Measurements from ENCODE around the gene SLC22A4.

The SLC22A4 gene

DNA sequence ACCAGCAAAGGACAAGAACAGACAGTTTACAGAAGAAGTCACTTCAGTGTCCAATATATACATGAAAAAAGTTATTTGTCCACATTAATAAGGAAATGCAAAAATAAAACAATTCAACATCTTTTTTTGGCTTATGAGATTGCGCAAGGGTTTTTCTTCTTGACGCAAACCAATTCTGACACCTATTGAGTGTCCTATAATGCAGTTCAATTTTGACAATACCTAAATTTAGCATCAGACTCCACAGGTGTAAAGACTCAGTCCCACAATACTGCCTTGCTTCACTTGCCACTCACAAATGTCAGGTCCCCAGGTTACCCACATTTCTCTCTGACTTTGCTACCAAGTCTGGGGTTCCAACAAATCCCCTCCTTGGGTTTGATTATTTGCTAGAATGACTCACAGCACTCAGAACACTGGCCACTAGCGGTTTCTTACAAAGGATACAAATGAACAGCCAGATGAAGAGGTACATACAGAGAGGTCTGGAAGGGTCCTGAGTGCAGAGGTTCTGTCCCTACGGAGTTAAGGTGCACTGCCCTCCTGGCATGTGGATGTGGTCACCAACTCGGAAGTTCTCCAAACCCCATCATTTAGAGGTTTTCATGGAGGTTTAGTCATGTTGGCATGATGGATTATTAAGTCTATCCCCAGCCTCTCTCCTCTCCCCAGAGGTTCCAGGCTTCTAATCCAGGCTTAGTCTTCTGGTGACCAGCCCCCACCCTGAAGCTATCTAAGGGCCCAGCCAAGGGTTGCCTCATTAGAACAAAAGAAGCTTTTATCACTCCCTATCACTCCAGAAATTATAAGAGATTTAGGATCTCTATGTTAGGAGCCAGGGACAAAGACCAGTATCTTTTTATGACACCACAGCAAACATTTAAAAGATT is 48.3 kb downstream of the SLC22A4 start:
- DNase-seq (ENCODE audit: low read depth) = no peak

DNA sequence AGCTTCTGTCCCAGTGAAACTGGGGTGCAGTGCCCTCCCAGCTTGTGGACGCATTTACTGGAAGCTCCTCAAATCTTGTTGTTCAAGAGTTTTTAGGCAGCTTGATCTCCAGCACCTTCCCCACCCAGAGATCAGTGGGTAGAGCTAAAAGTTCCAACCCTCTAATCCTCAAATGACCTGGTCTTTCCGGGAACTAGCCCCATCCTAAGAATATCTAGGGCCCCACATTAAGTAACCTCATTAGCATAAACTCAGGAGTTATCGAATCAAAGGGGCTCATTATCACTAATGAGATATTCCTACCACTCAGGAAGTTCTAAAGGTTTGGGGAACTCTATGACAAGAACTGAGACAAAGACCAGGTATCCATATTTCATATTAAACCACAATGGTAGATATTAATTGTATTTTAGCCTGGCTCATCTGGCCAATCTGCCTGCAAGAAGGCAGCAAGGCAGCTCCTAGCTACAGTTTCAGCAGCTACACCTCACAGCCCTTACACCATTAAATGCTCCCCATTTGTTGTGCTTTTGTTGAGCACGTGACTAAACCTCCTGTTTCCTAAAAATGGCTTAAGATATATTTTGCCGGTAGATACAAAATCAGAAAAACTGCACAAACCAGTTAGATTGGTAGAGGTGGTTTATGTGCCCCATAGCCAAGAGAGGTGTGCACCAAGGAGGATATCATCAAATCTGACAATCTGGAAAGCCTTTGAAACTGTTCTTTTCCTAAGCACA is 50.8 kb downstream of the SLC22A4 start:
- no peak for DNase-seq (ENCODE audit: low read depth)

DNA sequence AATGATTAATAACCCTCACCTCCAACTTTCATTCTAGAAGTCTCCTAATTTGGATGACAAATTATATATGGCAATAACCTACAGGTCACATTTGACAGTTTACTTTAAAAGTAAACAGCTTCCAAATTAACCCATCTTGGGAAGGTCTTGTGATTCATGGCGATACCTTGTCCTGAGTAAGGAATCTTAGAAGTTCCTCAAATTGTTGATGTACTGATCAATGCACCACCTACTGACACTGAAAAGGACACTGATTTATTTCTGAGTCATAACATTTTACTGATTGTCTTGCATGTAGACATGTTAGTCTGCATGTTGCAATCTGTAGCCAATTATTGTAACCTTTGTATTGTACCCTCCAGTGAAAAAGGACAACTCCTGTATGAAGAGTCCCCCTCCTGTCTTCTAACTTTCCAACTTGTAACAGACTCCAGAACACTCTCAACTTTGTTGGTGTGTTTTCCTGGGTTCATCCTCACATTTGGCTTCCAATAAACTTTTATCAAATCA is 59.3 kb downstream of the SLC22A4 start:
- DNase-seq (ENCODE audit: low read depth) = no peak

DNA sequence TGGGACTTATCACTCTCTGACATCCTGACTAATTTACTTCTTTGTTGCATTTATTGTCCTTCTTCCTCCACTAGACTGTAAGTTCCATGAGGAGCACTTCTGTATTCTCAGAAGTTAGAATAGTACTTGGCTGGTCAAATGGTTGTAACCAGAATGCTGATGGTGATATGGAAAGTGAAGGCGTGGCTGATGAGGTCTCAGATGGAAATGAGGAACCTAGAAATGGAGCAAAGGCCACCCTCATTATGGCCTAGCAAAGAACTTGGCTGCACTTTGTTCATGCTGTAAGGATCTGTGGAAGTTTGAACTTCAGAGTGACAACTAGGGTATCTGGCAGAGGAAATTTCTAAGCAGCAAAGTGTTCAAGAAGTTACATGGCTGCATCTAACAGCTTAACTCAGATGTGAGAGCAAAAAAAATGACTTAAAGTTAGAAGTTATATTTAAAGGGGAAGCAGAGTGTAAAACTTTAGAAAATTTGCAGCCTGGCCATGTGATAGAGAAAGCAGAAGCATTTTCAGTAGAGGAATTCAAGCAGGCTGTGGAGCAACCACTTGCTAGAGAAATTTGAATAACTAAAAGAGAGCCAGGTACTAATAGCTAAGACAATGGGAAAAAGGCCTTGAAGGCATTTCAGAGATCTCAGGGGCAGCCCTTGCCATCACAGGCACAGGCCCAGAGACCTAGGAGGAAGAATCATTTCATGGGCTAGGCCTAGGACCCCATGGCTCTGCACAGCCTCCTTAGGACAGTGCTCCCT is 60.4 kb downstream of the SLC22A4 start:
- DNase-seq (ENCODE audit: low read depth) = no peak

DNA sequence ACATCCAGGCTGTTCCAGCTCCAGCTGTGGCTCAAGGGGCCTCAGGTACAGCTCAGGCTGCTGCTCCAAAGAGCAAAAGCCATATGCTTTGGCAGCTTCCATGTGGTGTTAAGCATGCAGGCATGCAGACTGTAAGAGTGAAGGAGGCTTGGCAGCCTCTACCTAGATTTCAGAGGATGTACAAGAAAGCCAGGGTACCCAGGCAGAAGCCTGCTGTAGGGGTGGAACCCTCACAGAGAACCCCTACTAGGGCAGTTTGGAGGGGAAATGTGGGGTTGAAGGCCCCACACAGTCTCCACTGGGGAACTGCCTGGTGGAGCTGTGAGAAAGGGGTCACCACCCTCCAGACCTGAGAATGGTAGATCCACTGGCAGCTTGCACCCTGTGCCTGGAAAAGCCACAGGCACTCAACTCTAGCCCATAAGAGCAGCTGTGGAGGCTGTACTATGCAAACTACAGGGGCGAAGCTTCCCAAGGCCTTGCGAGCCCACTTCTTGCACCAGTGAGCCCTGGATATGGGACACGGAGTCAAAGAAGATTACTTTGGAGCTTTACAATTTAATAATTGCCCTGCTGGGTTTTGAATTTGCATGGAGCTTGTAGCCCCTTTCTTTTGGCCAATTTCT is 61.1 kb downstream of the SLC22A4 start:
- no peak for DNase-seq (ENCODE audit: low read depth)

DNA sequence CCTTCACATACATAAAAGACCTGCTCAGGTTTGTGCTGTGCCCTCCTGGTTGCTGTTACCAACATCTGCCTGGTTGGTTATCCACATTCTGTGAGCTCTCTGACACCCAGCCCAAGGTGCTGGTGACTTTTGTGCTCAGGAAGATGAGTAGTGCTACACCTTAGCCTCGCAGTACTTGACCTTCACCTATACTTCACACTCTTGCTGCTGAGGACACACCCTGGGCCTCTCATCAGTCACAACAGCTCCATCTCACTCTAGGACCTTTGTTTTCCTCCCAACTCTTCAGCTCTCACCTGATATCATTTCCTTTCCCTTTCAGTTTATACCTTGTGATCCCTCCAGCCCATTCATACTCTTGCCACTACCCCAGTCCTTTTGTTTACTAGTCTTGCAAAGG is 64.6 kb downstream of the SLC22A4 start:
- no peak for DNase-seq (ENCODE audit: low read depth)

DNA sequence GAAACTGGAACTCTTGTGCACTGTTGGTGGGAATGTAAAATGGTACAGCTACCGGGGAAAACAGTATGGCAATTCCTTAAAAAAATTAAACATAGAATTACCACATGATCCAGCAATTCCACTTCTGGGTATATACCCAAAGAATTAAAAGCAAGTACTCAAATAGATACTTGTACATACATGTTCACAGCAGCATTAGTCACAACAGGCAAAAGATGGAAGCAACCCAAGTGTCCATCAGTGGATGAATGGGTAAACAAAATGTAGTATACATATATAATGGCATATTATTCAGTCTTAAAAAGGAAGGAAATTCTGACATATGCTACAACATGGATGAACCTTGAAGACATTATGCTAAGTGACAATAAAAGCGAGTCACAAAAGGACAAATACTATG is 67.9 kb downstream of the SLC22A4 start:
- DNase-seq (ENCODE audit: low read depth) = no peak

DNA sequence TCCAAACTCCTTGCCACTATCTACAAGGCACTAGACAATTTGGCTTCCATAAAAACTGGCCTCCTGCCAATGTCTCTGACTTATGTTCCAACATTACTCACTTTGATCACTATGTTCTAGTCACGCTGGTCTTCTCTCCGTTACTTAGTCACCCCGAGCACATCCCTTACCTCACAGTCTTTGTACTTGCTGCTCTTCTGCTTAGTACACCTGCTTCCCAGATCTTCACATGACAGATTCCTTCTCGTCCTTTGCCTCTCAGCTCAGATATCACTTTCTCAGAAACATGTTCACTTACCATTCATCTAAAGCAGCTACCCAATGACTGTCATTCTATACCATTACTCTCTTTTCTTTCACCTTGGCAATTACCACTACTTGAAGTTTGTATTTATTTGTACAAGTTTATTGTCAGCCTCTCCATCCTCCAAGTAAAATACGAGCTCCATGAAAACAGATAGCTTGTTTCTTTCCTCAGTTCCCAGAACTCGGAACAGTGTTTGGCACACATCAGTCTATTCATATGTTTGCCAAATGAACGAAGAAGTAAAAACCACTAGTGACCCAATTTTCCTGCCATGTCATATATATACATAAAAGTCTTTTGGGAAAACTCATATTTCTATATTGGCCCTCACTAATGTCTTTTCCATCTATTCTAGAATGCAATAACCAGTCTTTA is 69.4 kb downstream of the SLC22A4 start:
- DNase-seq (ENCODE audit: low read depth) = no peak

DNA sequence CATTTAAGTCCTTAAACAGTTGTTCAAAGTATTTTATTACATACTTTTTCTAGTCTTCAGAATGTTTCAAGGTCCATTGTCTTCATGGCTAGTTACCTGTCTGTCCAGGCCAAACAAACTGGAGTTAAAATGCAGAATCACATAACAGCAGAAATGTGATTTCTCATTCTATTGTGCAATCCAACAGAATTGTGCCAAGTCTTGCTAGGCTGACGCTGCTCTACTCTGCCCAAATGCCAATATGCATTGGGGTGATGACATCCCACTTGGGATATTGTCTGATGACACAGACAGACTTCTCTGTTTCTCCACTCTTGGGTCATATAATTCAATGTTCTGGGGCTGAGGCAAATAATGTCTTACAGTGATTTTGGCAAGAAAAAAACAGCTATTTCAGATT is 70.1 kb downstream of the SLC22A4 start:
- DNase-seq (ENCODE audit: low read depth) = no peak

DNA sequence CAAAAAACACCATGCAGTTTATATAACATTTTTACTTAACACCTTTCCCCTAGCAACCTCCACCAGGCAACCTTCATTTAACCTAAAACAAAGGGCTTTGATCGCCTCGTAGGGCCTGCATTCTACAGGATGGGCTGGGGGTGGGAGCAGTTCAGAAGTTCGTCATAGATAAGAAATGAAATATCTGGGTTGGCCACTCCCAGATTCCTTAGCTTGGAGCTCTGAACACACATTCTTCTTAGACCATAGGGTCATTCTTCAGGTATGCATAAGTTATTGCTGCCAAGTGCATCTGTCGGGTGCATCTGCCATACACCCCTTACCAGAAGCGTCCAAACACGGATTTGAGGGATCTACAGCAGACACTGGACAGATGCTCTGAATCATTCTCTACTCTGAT is 71.0 kb downstream of the SLC22A4 start:
- no peak for DNase-seq (ENCODE audit: low read depth)

DNA sequence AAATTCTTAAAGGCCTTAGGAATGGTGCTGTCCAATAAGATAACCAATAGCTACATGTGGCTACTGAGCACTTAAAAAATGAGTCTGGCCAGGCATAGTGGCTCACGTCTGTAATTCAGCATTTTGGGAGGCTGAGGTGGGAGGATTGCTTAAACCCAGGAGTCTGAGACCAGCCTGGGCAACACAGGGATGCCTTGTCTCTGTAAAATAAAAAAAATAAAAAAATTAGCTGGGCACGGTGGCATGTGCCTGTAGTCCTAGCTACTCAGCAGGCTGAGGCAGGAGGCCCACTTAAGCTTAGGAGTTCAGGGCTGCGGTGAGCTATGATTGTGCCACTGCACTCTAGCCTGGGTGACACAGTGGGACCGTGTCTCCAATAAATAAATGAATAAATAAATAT is 74.0 kb downstream of the SLC22A4 start:
- no peak for DNase-seq (ENCODE audit: low read depth)

DNA sequence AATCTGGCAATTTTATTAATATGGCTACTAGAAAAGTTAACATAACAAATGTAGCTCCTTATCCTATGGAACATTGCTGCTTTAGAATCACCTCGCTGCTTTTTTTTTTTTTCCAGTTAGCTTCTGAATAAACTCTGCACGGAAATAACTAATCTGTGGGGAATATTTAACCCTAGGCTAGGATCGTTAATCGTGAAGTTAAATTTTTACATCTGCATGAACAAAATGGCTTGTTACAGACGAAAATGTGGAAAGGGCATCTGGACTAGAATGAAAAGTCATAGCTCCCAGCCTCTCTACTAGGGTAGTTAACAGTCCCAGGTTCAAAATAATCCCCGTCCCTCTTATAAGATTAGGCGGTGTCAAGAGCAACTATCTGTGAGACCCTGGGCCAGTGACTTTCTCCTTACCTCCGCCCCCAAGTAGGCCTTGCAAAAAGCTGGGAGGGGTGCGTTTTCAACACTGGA is 74.8 kb downstream of the SLC22A4 start:
- no peak for DNase-seq (ENCODE audit: low read depth)

DNA sequence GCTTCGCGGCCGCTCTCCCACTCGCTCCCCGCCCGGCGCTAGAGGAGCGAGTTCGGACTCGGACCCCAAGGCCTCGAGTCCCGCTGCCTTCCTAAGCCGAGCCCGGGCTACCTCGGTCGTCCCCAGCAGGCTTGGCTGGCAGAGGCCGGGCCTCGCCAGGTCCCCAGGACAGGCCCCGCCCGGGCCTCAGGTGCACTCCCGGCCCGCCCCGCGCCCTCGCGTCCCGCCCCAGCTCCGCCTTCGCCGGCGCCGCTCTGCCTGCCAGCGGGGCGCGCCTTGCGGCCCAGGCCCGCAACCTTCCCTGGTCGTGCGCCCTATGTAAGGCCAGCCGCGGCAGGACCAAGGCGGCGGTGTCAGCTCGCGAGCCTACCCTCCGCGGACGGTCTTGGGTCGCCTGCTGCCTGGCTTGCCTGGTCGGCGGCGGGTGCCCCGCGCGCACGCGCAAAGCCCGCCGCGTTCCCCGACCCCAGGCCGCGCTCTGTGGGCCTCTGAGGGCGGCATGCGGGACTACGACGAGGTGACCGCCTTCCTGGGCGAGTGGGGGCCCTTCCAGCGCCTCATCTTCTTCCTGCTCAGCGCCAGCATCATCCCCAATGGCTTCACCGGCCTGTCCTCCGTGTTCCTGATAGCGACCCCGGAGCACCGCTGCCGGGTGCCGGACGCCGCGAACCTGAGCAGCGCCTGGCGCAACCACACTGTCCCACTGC is 75.4 kb downstream of the SLC22A4 start, which contains the start of gene SLC22A5:
Gene SLC22A5, plus strand, starts transcription at position 237 of the 707 bp plus-strand sequence. Its CDS starts 263 bp downstream, at position 500.
- DNase-seq (ENCODE audit: low read depth) = peak; percentile 54

DNA sequence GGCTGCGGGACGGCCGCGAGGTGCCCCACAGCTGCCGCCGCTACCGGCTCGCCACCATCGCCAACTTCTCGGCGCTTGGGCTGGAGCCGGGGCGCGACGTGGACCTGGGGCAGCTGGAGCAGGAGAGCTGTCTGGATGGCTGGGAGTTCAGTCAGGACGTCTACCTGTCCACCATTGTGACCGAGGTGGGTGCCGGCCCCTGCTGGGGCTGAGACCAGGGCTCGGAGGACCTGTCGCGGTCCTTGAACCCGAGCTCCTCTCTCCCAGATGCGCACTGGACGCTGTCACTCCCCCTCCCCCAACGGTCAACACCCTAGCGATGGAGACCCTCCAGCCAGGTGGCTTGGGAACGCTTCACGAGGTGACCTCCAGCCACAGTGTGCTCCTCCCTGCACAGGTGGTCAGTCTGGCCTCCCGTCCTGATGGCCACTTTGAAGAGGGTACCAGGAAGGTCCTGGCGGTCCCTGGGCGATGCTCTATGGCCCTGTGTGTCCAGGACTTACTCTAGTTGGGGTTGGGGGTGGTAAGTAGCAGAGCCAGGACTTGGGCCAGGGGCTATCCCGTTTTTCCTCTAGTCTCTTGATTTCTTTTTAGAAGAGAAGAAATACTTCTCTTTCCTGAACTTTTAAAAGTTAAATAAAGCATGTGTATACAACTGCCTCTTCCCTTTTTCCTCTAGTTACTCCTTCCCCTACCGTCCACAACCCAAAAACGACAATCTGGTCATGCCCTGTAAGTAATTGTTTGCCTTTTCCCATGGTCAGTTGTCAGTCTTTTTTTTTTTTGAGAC is 76.2 kb downstream of the SLC22A4 start:
- DNase-seq (ENCODE audit: low read depth) = no peak

DNA sequence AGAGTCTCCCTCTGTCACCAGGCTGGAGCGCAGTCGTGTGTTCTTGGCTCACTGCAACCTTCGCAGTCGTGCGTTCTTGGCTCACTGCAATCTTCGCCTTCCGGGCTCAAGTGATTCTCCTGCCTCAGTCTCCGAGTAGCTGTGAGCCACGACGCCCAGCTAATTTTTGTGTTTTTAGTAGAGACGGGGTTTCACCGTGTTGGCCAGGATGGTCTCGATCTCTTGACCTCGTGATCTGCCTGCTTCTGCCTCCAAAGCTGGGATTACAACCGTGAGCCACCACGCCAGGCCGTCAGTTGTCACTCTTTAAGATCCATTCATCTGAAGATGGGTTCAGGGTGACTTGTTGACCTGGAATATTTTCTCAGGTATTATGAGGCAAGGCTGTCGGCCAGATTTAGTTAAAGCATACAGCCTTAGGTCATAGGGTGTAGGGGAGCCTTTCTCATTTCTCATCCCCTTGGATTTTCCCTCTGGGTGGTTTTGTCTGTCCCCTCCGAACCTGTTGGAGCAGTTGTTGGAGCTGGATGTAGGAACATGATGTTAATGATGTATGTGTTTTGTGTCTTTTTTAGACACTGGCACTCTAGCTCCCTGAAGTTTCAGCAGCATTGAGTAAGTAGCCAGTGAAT is 76.9 kb downstream of the SLC22A4 start:
- DNase-seq (ENCODE audit: low read depth) = no peak

DNA sequence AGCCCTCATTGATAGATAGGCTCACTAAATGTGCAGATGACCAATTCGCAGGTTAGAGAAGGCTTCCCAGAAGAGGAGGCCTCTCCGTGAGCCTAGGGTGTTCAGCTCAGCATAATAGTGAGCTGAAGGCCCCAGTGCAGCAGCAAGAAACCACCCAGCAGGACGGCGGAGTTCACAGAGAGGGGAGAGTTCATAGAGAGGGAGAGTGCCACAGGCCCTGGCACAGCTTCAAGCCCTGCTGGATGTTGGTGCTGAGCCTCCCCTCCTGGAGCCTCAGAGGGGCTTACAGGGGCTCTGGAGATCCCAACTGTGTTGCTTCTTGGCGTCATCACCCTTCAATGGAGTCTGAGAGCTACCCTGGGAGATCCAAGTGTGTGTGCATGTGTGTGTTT is 77.4 kb downstream of the SLC22A4 start:
- DNase-seq (ENCODE audit: low read depth) = no peak

DNA sequence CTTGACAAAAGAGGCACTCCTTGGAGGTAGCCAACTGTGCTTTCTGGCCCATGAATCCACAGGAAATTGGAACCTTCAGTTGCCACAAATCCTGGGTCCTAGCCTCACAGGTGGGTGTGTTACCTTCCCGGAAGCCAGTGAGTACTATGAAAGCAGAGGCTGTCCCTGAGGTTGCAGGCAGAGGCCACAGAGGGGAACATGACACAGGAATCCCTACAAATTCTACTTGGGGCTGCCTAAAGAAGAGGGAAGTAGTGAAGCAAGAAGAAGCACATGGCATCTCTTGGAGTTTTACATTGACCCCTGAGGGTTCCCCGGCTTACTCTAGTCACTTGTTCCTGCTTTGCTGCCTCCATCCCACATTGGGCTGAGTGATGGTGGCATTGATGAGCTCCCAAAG is 77.9 kb downstream of the SLC22A4 start:
- DNase-seq (ENCODE audit: low read depth) = no peak

DNA sequence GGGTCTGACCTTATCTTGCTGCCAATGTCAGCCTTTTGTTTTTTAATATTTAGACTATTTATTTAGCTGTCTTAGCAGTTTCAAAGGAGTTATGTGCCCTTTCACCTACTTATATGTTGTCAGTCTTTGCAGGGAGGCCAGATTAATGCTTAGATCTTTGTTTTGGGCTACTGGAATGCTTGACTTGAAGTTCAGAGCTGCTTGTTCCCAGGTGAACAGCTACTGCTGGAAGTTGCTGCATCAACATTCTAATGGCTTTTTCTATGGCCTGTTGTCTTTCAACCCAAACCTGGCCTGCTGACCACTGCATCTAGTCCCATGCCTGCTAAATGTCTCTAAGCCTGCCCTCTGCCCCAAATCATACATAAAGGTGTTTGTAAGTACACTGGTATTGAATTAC is 78.3 kb downstream of the SLC22A4 start:
- DNase-seq (ENCODE audit: low read depth) = no peak

DNA sequence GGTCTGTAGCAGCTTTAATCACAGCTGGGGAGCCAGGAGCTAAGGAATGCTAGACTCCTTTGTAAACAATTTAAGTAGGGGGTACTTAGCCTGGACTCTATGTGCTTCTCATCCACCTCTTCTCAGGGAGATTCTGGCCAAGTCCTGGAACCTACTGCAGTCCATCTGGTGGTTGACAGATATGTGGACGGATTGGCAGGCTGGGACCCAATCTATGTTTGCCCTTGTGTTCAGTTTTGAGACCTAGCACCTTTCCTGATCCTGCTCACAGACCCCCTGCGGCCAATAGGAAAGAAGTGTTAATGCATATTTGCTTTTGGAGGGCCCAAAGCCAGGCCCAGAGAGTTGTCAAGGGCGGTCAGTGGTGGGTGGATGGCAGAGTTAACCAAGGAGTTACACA is 81.8 kb downstream of the SLC22A4 start:
- no peak for DNase-seq (ENCODE audit: low read depth)
